Measurements from ENCODE around the gene CYTH4. TPM values are rescaled to one million over a fixed set of nuclear protein-coding genes. Genes with fewer than 3 reads are reported as not detected.
"Not testable (repeated sequence)": the region's sequence is repeated elsewhere in the genome, so short reads cannot be mapped to it uniquely, and the experiment has no call there.

The CYTH4 gene
- 1 to 10 TPM; 2.4 to 3.0 (median 2.8) TPM for polyA plus RNA-seq (ENCODE audit: insufficient read length in 3 of 3)

- DNase-seq (ENCODE audit: low read depth in 3 of 3, low spot score in 2 of 3) = no peak
Measured at GRCh38 chr22:37282385-37282677, at the start of gene CYTH4. TSS of gene CYTH4 (plus strand) at chr22:37282508. CDS start at chr22:37282570, 62 bp downstream.

GRCh38 chr22:37233371-37233750 is 48.9 kb upstream of the CYTH4 start:
- DNase-seq (ENCODE audit: low read depth in 3 of 3, low spot score in 2 of 3) = not testable (repeated sequence)

- no peak for DNase-seq (ENCODE audit: low read depth in 3 of 3, low spot score in 2 of 3)
Measured at GRCh38 chr22:37233751-37234631, 48.3 kb upstream of the CYTH4 start.

- DNase-seq (ENCODE audit: low read depth in 3 of 3, low spot score in 2 of 3) = no peak
Measured at GRCh38 chr22:37234736-37235711, 47.3 kb upstream of the CYTH4 start.

- no peak for DNase-seq (ENCODE audit: low read depth in 3 of 3, low spot score in 2 of 3)
Measured at GRCh38 chr22:37235897-37236607, 46.3 kb upstream of the CYTH4 start.

- no peak for DNase-seq (ENCODE audit: low read depth in 3 of 3, low spot score in 2 of 3)
Measured at GRCh38 chr22:37237371-37238268, 44.7 kb upstream of the CYTH4 start.

- no peak for DNase-seq (ENCODE audit: low read depth in 3 of 3, low spot score in 2 of 3)
Measured at GRCh38 chr22:37239336-37240239, 42.7 kb upstream of the CYTH4 start.

GRCh38 chr22:37240240-37240940 is 41.9 kb upstream of the CYTH4 start:
- no peak for DNase-seq (ENCODE audit: low read depth in 3 of 3, low spot score in 2 of 3)

GRCh38 chr22:37240941-37241320 is 41.4 kb upstream of the CYTH4 start:
- DNase-seq (ENCODE audit: low read depth in 3 of 3, low spot score in 2 of 3) = no peak

GRCh38 chr22:37241351-37242142 is 40.8 kb upstream of the CYTH4 start:
- DNase-seq (ENCODE audit: low read depth in 3 of 3, low spot score in 2 of 3) = no peak

- DNase-seq (ENCODE audit: low read depth in 3 of 3, low spot score in 2 of 3) = no peak
Measured at GRCh38 chr22:37242395-37242918, 39.9 kb upstream of the CYTH4 start.

- DNase-seq (ENCODE audit: low read depth in 3 of 3, low spot score in 2 of 3) = no peak
Measured at GRCh38 chr22:37243402-37244113, 38.8 kb upstream of the CYTH4 start.

GRCh38 chr22:37244114-37244921 is 38.0 kb upstream of the CYTH4 start, which contains the start of gene RAC2:
TSS of gene RAC2 (minus strand) at chr22:37244269. CDS start at chr22:37244148, 121 bp downstream.
- DNase-seq (ENCODE audit: low read depth in 3 of 3, low spot score in 2 of 3) = no peak

GRCh38 chr22:37244922-37245722 is 37.2 kb upstream of the CYTH4 start:
- DNase-seq (ENCODE audit: low read depth in 3 of 3, low spot score in 2 of 3) = no peak

GRCh38 chr22:37245740-37246139 is 36.6 kb upstream of the CYTH4 start:
- no peak for DNase-seq (ENCODE audit: low read depth in 3 of 3, low spot score in 2 of 3)

Measured in right renal cortex interstitium (tissue), 3 donors.